HUES48 (cell line): ENCODE data around the gene TMEM87A.

ENCODE experiments used
- H3K27ac ChIP-seq: one replicate; pipeline ENCODE4 v1.7.0; 2013; ENCODE audit warnings: low read depth, low read length, inconsistent platforms
- H3K27me3 ChIP-seq: 2 replicates; pipeline ENCODE4 v1.6.1; 2013; ENCODE audit warnings: mild to moderate bottlenecking, low read length; ENCODE audit not compliant: control insufficient read depth, insufficient read depth
- H3K36me3 ChIP-seq: 2 replicates; pipeline ENCODE4 v1.6.1; 2013; ENCODE audit warnings: low read length; ENCODE audit not compliant: control insufficient read depth, insufficient read depth
- H3K4me1 ChIP-seq: 2 replicates; pipeline ENCODE4 v1.6.1; 2013; ENCODE audit warnings: mild to moderate bottlenecking, low read length; ENCODE audit not compliant: control insufficient read depth, insufficient read depth
- H3K4me3 ChIP-seq: 2 replicates; pipeline ENCODE4 v1.5.1; 2013; ENCODE audit warnings: mild to moderate bottlenecking, low read depth, low read length
- H3K9ac ChIP-seq: 2 replicates; pipeline ENCODE4 v1.6.1; 2013; ENCODE audit warnings: mild to moderate bottlenecking, low read depth, low read length, moderate library complexity
- H3K9me3 ChIP-seq: 2 replicates; pipeline ENCODE4 v1.6.1; 2013; ENCODE audit warnings: low read length; ENCODE audit not compliant: control insufficient read depth, insufficient read depth

TMEM87A gene

GRCh38 chr15:42228036-42228435 is 45.2 kb downstream of the TMEM87A start:
- no peak overlapping the region for H3K27ac ChIP-seq

GRCh38 chr15:42226648-42227047 is 46.6 kb downstream of the TMEM87A start:
- no peak overlapping the region for H3K4me3 ChIP-seq
- no peak overlapping the region for H3K9ac ChIP-seq
- no peak overlapping the region for H3K27ac ChIP-seq
- H3K27me3 ChIP-seq, result no peaks in the 10 kb centered on the region
- no peaks in the 10 kb centered on the region for H3K9me3 ChIP-seq
- peaks cover 88% of the 10 kb centered on the region for H3K36me3 ChIP-seq
- H3K4me1 ChIP-seq, result no peaks in the 10 kb centered on the region

More at GRCh38 chr15:42228036-42228435, 45.2 kb downstream of the TMEM87A start:
- peaks cover 94% of the 10 kb centered on the region for H3K36me3 ChIP-seq
- H3K27me3 ChIP-seq, result no peaks in the 10 kb centered on the region
- H3K4me1 ChIP-seq, result no peaks in the 10 kb centered on the region
- H3K9me3 ChIP-seq, result no peaks in the 10 kb centered on the region
- H3K4me3 ChIP-seq, result no peak overlapping the region
- no peak overlapping the region for H3K9ac ChIP-seq

DNA sequence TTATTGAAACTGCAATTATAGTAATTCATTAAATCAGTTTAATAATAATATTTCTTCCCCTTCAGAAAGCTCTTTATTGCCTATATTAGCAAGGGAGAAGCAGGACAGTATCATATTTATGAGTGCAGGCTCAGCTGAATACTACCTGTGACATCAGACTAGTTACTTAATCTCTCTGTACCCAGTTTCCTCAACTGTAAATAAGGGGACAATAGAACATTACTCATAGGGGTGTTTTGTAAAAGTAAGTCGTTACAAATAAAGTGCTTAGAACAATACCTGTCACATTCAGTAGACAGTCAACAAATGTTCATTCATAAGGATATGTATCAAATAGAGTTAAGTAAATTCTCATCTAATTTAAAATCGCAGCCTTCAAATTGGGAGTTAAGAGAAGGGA is 53.0 kb downstream of the TMEM87A start:
- peaks cover 78% of the 10 kb centered on the region for H3K36me3 ChIP-seq
- H3K4me1 ChIP-seq, result no peaks in the 10 kb centered on the region
- H3K27ac ChIP-seq, result no peak overlapping the region
- no peaks in the 10 kb centered on the region for H3K9me3 ChIP-seq
- H3K27me3 ChIP-seq, result no peaks in the 10 kb centered on the region
- H3K4me3 ChIP-seq, result no peak overlapping the region
- H3K9ac ChIP-seq, result no peak overlapping the region

DNA sequence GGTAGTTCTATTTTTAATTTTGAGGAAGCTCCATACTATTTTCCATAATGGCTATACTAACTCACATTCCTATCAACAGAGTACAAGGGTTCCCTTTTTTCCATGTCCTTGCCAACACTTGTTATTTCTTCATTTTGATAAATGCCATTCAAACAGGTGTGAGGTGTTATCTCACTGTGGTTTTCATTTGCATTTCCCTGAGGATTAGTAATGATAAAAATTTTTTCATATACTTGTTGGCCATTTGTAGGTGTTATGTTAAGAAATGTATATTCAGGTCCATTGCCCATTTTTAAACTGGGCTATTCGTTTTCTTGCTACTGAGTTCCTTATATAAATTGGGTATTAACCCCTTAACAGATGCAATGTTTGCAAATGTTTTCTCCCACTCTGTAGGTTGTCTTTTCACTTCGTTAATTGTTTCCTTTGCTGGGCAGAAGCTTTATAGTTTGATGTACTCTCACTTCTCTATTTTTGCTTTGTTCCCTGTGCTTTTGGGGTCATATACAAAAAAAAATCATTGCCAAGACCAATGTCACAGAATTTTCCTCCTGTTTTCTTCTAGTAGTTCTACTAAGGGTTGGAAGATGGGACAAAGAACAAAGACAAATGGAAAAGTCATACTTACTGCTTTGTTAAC is 54.2 kb downstream of the TMEM87A start:
- Histone ChIP-seq H3K9me3 (no peaks in the 10 kb centered on the region), H3K27ac (no peak overlapping the region), H3K27me3 (no peaks in the 10 kb centered on the region), H3K4me3 (no peak overlapping the region), H3K9ac (no peak overlapping the region), H3K4me1 (no peaks in the 10 kb centered on the region), H3K36me3 (peaks cover 76% of the 10 kb centered on the region)

GRCh38 chr15:42217568-42217967 is 55.7 kb downstream of the TMEM87A start:
- Histone ChIP-seq H3K27ac (no peak overlapping the region), H3K4me3 (no peak overlapping the region), H3K36me3 (peaks cover 73% of the 10 kb centered on the region), H3K9me3 (no peaks in the 10 kb centered on the region), H3K27me3 (no peaks in the 10 kb centered on the region), H3K4me1 (no peaks in the 10 kb centered on the region), H3K9ac (no peak overlapping the region)

GRCh38 chr15:42215913-42216829 is 57.1 kb downstream of the TMEM87A start:
- Histone ChIP-seq H3K9me3 (no peaks in the 10 kb centered on the region), H3K9ac (no peak overlapping the region), H3K4me1 (no peaks in the 10 kb centered on the region), H3K4me3 (no peak overlapping the region), H3K27me3 (no peaks in the 10 kb centered on the region), H3K27ac (no peak overlapping the region), H3K36me3 (peaks cover 87% of the 10 kb centered on the region)

GRCh38 chr15:42214600-42214999 is 58.6 kb downstream of the TMEM87A start:
- Histone ChIP-seq H3K27ac (no peak overlapping the region), H3K36me3 (peaks cover 92% of the 10 kb centered on the region), H3K4me3 (no peak overlapping the region), H3K27me3 (no peaks in the 10 kb centered on the region), H3K9ac (no peak overlapping the region), H3K4me1 (no peaks in the 10 kb centered on the region), H3K9me3 (no peaks in the 10 kb centered on the region)

GRCh38 chr15:42213511-42213910 is 59.7 kb downstream of the TMEM87A start:
- no peak overlapping the region for H3K27ac ChIP-seq
- H3K36me3 ChIP-seq, result peaks cover 81% of the 10 kb centered on the region
- H3K4me1 ChIP-seq, result 0 out of 2 replicates have a peak, but pooled peaks cover under 1% of the 10 kb centered on the region
- H3K9me3 ChIP-seq, result no peaks in the 10 kb centered on the region
- no peak overlapping the region for H3K9ac ChIP-seq
- H3K27me3 ChIP-seq, result no peaks in the 10 kb centered on the region
- H3K4me3 ChIP-seq, result no peak overlapping the region

DNA sequence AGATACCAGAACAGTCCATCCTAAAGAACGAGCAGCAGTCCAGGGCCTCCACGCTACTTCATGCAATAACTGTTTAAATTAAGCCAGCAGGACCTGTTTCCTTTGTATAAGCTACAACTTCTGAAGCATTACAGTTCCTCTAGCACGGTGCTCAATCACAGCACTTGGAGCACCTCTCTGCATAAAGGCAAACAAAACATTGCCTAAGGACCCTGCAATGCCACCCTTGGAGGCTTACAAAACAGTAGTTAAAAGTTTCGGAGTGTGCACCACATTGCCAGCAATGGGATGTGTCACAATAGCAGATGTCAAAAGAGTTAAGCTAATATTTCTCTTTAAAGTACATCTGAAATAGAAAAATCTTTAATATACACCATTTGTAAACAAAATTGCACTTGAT is 62.5 kb downstream of the TMEM87A start:
- Histone ChIP-seq H3K9ac (no peak overlapping the region), H3K27ac (no peak overlapping the region), H3K36me3 (peaks cover 53% of the 10 kb centered on the region), H3K4me3 (no peak overlapping the region), H3K9me3 (no peaks in the 10 kb centered on the region), H3K4me1 (0 out of 2 replicates have a peak, but pooled peaks cover 3% of the 10 kb centered on the region), H3K27me3 (no peaks in the 10 kb centered on the region)

DNA sequence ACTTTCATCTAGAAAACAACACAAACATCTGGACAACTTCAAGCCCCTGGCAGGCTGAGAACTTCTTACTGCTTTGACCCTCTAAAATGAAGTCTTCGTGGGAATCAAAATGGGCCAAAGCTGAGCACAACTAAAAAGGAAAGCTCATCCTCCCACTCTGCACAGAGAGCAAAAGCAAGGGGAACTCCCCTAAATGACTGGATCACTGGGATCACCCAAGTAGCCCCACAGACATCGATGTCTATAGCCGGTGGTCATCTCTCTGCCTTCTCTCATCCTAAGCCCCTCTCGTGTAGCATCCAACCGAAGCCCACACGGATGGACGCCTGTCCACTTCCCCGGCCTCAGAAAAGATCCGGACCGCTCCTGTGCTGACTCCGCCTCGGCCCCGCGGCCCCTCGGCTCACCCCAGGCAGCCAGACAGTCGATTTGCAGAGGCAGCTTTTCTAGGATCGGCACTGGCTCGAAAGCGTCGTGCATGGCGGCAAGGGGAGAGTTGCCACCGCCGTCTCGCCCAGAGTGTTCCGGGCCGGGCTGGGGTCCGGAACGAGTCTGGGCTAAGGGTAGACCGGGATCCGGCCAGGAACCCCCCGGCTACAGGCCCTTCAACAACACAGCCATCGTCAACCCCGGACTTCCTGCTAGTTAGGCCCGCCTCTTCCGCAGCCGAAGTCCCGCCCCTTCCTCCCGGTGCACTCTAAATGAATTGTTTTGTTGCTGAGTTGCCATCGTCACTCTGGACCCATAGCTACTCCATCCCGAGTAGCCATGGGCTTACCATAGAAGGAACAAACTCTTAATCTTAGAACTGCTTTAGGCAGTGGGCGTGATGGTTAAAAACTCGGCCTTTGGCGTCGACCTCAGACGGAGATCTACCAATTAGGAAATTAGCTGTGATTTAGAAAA is 65.3 kb downstream of the TMEM87A start, which contains the start of gene VPS39:
Gene VPS39 (minus strand): TSS at position 631 of the 906 bp plus-strand sequence. CDS start 151 bp downstream, at position 480.
- H3K9me3 ChIP-seq, result no peaks in the 10 kb centered on the region
- peak within 1 kb of the TSS; percentile 66 for H3K9ac ChIP-seq
- H3K27me3 ChIP-seq, result no peaks in the 10 kb centered on the region
- H3K4me3 ChIP-seq, result peak within 1 kb of the TSS; percentile 85
- peaks cover 31% of the 10 kb centered on the region for H3K36me3 ChIP-seq
- peak within 1 kb of the TSS; percentile 74 for H3K27ac ChIP-seq
- 0 out of 2 replicates have a peak, but pooled peaks cover 3% of the 10 kb centered on the region for H3K4me1 ChIP-seq
